Natural killer cell (primary cell): ENCODE measurements around the gene AFG3L2. TPM values are rescaled to one million over a fixed set of nuclear protein-coding genes. Genes with fewer than 3 reads are reported as not detected.

Source experiments
- ATAC-seq, 3 donors: fragments of 150-1000 bp in 2 of 3; fragments of 200-7000 bp in 1 of 3; cut with Tn5 transposase; 1 replicate in 1 of 3; 2 replicates in 2 of 3; pipeline ENCODE4 v1.10.0; 2021; ENCODE audit warnings: mild to moderate bottlenecking in 2 of 3, moderate library complexity in 2 of 3
- DNase-seq, 2 donors: peaks; one replicate each; pipeline versions ENCODE4 v3.0.0 to v3.0.0-alpha.2; 2013 to 2021; ENCODE audit warnings: mixed read lengths in 1 of 2
- H3K27ac ChIP-seq: one replicate; pipeline ENCODE4 v1.5.1; 2013; ENCODE audit warnings: mild to moderate bottlenecking, low read length
- H3K27me3 ChIP-seq: one replicate; pipeline ENCODE4 v1.6.1; 2013; ENCODE audit warnings: low read length; ENCODE audit not compliant: control insufficient read depth, insufficient read depth
- H3K36me3 ChIP-seq: one replicate; pipeline ENCODE4 v1.6.1; 2013; ENCODE audit warnings: low read length; ENCODE audit not compliant: control insufficient read depth, insufficient read depth
- H3K4me1 ChIP-seq: one replicate; pipeline ENCODE4 v1.6.1; 2013; ENCODE audit warnings: low read length; ENCODE audit not compliant: control insufficient read depth, insufficient read depth
- H3K4me3 ChIP-seq: one replicate; pipeline ENCODE4 v1.5.1; 2013; ENCODE audit warnings: low read length
- H3K9me3 ChIP-seq: one replicate; pipeline ENCODE4 v1.6.1; 2013; ENCODE audit warnings: low read length; ENCODE audit not compliant: control insufficient read depth, insufficient read depth
- H3K27ac Mint-ChIP-seq, 2 donors: one replicate each; pipeline ENCODE4 v1.8.0; 2022; ENCODE audit warnings: mild to moderate bottlenecking in 2 of 2, mixed read lengths in 2 of 2, moderate library complexity in 1 of 2
- H3K27me3 Mint-ChIP-seq, 2 donors: one replicate each; pipeline ENCODE4 v1.8.0; 2022; ENCODE audit warnings: low read depth in 2 of 2, mixed read lengths in 2 of 2
- H3K36me3 Mint-ChIP-seq: one replicate; pipeline ENCODE4 v1.8.0; 2022; ENCODE audit warnings: mixed read lengths
- H3K4me1 Mint-ChIP-seq, 2 donors: one replicate each; pipeline ENCODE4 v1.8.0; 2022; ENCODE audit warnings: mixed read lengths in 2 of 2
- H3K4me3 Mint-ChIP-seq: one replicate; pipeline ENCODE4 v1.8.0; 2022; ENCODE audit warnings: mild to moderate bottlenecking, moderate library complexity, mixed read lengths
- H3K9me3 Mint-ChIP-seq, 2 donors: one replicate each; pipeline ENCODE4 v1.8.0; 2022; ENCODE audit warnings: mixed read lengths in 2 of 2
- CTCF ChIP-seq: fragments of 200-600 bp; IDR thresholded peaks from one replicate; pipeline ENCODE4 v1.8.0; 2022; ENCODE audit warnings: antibody characterized with exemption
- WGBS: methylation state at CpG from one replicate; pipeline ENCODE4 v1.1.7; 2013; ENCODE audit warnings: missing lambda C conversion rate; ENCODE audit not compliant: insufficient coverage; 5-methylcytosine and 5-hydroxymethylcytosine counted together
- intact Hi-C: fragments of 100-400 bp; cut with micrococcal nuclease; formaldehyde crosslinking; loops from one replicate; pipeline ENCODE4 v1.14.2; 2022
- total RNA-seq, 4 donors: library from RNA; stranded (reverse); fragments of 120-200 nt in 1 of 4; gene quantifications; one replicate each; pipeline versions ENCODE4 v1.2.3 to v1.2.4, GENCODE V29; 2013 to 2022

Gene AFG3L2
- total RNA-seq, 3 donors from 2014 or later (not counting 1 experiment from before 2014, with no cell fraction given), result 31.9 to 36.4 (median 35.9) TPM

DNA sequence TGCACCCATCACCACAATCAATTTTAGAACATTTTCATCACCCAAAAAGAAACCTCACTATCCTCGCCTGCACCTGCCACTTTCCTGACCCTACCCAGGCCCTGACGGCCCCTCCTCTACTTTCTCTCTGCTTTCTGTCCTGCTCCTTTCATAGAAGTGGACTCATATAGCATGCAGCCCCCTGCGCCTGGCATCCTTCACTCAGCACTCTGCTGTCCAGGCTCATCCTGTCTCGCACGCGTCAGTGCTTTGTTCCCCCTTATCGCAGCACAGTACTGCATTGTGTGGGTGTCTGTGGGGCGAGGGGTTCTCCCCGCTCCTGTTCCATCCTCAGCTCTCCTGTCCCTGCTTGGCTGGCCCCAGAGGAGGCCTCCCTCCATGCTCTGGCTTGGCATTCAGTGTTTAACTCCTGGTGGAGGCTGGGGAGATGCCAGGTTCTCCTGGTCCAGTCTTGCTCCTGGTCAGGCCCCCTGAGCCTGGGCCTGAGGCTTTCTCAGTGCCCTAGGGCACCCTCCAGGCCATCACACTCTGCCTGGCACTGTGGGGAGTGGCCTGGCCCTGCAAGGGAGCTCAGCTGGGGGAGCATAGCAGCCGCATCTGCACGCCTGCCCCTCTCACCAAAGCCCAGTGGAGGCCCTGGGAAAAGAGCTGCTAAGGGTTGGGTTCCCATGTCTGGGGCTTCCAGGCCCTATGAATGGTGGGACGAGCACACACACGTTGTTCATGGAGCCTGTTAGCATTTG, 75.6 kb downstream of the AFG3L2 start:
- Mint-ChIP-seq H3K4me3 (no peak overlapping the region), H3K36me3 (no peaks in the 10 kb centered on the region), H3K9me3 (no peaks in the 10 kb centered on the region), H3K27me3 (peaks cover 21 to 29% of the 10 kb centered on the region in 2 donors), H3K27ac (no peak overlapping the region), H3K4me1 (peaks cover 0 to under 1% of the 10 kb centered on the region in 2 donors)
- Histone ChIP-seq H3K36me3 (no peaks in the 10 kb centered on the region), H3K9me3 (no peaks in the 10 kb centered on the region), H3K4me3 (no peak overlapping the region), H3K27ac (no peak overlapping the region), H3K4me1 (no peaks in the 10 kb centered on the region), H3K27me3 (peaks cover 3% of the 10 kb centered on the region)
- no peak for TF ChIP-seq CTCF
- no peak for DNase-seq
- ATAC-seq, result no peak
- WGBS, result 82% methylated on average over 13 of the region's 13 CpGs
- intact Hi-C loops, result no loop called here

DNA sequence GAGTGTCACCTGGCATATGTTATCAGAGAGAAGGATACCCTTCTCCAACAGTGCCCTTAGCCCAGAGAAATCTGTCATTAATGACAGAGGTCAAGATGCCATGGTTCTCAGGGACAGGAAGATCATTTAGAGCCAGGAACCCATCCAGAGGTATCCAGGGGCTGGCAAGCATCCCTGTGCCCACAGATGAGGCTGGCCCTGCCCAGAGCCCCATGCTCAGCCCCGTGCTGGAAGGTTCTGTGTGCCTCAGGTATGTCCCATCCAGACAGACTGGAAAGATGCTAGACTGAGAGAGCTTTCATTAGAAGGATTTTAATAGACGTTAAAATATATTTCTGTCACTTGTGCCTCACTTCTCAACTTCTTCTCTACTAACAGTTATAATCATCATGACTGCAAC, 77.2 kb downstream of the AFG3L2 start:
- no peaks in the 10 kb centered on the region for H3K4me1 Mint-ChIP-seq
- H3K27me3 ChIP-seq, result no peaks in the 10 kb centered on the region
- no peaks in the 10 kb centered on the region for H3K36me3 Mint-ChIP-seq
- H3K27ac ChIP-seq, result no peak overlapping the region
- H3K4me3 Mint-ChIP-seq, result no peak overlapping the region
- ATAC-seq, result no peak
- H3K27me3 Mint-ChIP-seq, result peaks cover 8 to 18% of the 10 kb centered on the region in 2 donors
- 87% methylated on average over 2 of the region's 2 CpGs for WGBS
- TF ChIP-seq CTCF, result no peak
- H3K4me1 ChIP-seq, result no peaks in the 10 kb centered on the region
- no peaks in the 10 kb centered on the region for H3K36me3 ChIP-seq
- no peaks in the 10 kb centered on the region for H3K9me3 ChIP-seq
- no peak overlapping the region for H3K4me3 ChIP-seq
- H3K27ac Mint-ChIP-seq, result no peak overlapping the region
- intact Hi-C loops, result no loop called here
- DNase-seq, result no peak
- H3K9me3 Mint-ChIP-seq, result no peaks in the 10 kb centered on the region

DNA sequence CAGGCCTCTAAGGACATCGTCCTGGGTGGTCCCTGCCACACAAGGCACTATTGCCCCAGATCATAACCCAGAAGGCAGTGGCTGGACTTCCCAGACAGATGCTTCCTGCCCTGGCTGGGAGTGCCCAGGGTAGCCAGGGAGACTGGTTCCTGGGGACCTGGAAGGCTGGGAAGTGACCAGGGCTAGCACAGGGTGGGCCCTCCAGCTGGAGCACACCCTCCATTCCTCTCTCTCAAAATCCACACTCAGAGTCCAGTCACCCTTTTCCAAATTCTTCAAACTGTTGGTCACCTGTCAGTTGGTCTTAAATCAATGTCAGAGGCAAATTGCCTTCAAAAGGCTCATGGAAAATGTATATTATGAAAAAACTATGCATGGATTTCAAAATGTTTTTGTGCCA, 80.6 kb downstream of the AFG3L2 start:
- H3K27ac Mint-ChIP-seq, result no peak overlapping the region
- WGBS, result 86% methylated on average over 1 of the region's 1 CpG
- Histone ChIP-seq H3K36me3 (no peaks in the 10 kb centered on the region), H3K4me3 (no peak overlapping the region), H3K4me1 (no peaks in the 10 kb centered on the region), H3K9me3 (no peaks in the 10 kb centered on the region), H3K27ac (no peak overlapping the region), H3K27me3 (no peaks in the 10 kb centered on the region)
- H3K36me3 Mint-ChIP-seq, result no peaks in the 10 kb centered on the region
- no peak for TF ChIP-seq CTCF
- no peak for ATAC-seq
- no peak for DNase-seq
- no peak overlapping the region for H3K4me3 Mint-ChIP-seq
- no peaks in the 10 kb centered on the region for H3K4me1 Mint-ChIP-seq
- peaks cover 6 to 11% of the 10 kb centered on the region in 2 donors for H3K27me3 Mint-ChIP-seq
- no peaks in the 10 kb centered on the region for H3K9me3 Mint-ChIP-seq
- intact Hi-C loops, result no loop called here

DNA sequence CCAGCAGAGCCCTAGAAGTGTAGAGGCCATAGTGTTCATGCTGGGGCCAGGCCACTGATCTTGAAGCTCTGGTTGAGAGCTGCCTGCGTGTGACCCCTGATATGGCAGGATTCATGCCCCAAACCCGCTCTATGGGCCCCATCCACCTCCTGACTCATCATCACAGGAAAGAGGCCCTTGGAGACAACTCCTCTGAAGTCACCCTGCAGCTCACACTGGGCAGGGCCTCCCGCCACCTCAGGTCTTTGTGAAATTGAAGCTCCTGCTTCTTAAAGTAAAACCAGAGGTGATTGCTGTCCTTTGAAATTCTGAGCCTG, 81.0 kb downstream of the AFG3L2 start:
- TF ChIP-seq CTCF, result no peak
- no peak overlapping the region for H3K27ac ChIP-seq
- Mint-ChIP-seq H3K9me3 (no peaks in the 10 kb centered on the region), H3K27ac (no peak overlapping the region), H3K4me1 (no peaks in the 10 kb centered on the region), H3K4me3 (no peak overlapping the region), H3K36me3 (no peaks in the 10 kb centered on the region), H3K27me3 (peaks cover 6 to 11% of the 10 kb centered on the region in 2 donors)
- no peak for ATAC-seq
- WGBS, result 83% methylated on average over 3 of the region's 3 CpGs
- H3K4me1 ChIP-seq, result no peaks in the 10 kb centered on the region
- H3K27me3 ChIP-seq, result no peaks in the 10 kb centered on the region
- H3K4me3 ChIP-seq, result no peak overlapping the region
- intact Hi-C loops, result no loop called here
- no peaks in the 10 kb centered on the region for H3K9me3 ChIP-seq
- DNase-seq, result no peak
- H3K36me3 ChIP-seq, result no peaks in the 10 kb centered on the region
